HG03095 (cell line): ENCODE measurements around the gene MRPL11.

ENCODE experiments used
- ATAC-seq: cut with Tn5 transposase; IDR thresholded peaks from one replicate; pipeline ENCODE4 v1.9.1; 2021; ENCODE audit warnings: moderate library complexity; ENCODE audit not compliant: unreplicated experiment

The MRPL11 gene

DNA sequence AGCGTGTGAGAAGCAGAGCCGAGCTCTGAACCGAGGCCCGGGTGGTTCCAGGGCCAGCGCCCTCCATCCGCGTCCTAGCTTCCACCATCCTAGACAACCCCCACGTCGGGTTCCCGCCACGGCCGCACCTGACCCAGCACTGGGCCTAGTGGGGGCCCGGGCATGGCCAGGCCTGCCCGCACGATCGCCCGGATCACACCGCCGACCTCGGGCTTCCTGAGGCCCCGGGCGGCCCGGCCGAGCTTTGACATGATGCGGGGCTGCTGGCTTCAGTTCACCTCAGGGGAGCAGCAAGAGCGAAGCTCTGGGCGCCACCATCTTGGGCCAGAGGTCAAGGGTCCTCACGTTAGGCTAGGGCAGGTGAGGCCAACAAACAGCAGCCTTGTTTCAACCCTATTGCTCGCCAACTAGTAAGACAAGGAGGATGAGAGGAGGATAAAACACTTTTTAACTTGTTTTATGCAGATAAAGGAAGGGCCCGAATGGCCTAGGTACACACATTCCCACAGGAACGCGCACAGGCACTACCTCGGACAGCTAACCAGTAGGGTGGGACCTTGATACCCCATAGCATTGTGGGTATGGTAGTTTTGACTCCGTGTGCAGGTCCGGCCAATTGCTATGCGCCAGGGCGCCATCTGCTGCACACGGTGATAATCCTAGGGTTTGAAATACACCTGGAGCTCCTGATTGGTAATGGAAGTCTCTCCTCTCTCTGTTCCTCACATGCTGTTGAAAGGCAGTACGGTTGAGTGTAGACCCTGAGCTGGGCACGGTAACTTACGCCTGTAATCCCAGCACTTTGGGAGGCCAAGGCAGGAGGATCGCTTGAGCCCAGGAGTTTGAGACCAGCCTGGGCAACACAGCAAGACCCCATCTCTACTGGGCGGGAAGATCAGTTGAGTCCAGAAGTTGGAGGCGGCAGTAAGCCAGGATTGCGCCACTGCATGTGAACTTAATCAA is at the start of gene MRPL11:
Gene MRPL11 (minus strand): TSS at position 345 of the 963 bp plus-strand sequence. CDS start 94 bp downstream, at position 251.
- peak; percentile 89 for ATAC-seq

DNA sequence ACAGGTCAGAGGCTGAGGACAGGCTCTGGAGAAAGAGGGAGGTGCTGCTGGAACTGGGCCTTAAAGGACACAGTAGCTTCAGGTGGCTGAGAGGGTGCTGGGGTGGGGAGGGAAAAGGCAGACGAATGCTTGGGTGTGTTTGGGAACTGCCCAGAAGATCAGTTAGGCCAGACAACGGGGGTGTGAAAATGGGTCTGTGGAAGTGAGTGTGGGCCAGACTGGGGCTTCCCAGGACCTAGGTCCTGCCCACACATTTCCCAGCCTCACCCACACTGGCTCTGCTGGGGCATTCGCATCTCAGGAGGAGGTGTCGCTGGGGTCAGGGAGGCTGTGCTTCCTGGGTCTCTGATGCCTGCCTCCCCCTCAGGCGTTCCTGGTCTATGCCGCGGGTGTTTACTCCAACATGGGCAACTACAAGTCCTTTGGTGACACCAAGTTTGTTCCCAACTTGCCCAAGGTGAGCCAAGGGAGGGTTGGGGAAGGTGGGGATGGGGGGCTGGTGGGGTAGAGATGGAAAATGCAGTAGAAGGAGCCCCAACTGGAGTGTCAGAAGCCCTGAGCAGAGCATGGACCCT is 46.2 kb upstream of the MRPL11 start:
- ATAC-seq, result no peak

DNA sequence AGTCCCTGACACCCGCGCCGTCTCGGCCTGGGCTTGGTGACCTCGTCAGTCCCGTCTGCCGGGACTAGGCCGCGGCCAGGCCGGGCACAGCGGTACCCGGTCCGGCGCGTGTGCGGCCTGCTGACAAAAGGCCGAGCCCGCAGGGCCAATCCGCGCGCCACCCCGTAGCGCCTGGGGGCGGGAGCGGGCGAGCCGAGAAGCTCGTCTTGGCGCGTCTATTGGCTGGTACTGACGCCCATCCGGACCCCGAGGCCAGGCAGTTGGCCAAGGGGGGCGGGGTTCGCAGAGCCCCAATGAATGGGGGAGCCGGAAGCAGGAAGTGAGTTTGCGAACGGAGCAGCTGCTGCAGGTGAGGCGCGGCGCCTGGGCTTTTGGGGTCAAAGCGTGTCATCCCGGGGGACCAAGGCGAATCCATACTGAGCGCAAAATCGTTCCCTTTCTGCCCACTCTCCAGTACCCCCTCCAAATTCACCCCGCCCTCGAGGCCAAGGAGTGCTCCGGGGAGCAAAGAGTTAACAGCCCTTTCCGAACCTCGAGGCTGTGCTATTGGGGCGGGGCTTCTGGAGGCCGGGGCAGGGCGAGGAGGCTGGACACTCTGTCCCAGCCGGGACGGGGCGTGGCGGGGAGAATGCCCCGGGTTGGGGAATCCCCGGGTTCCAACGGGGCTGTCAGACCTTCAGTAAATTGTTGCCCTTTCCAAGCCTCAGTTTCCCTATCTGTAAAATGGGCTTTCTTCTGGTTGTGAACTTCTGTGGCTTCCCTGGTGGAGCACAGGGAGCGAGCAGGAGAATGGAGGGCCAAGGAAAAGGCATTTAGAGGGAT is 41.7 kb upstream of the MRPL11 start, which contains the start of gene DPP3:
Gene DPP3 (plus strand): TSS at position 318 of the 822 bp plus-strand sequence. CDS start 1,767 bp downstream, outside the sequence.
- peak; percentile 81 for ATAC-seq

DNA sequence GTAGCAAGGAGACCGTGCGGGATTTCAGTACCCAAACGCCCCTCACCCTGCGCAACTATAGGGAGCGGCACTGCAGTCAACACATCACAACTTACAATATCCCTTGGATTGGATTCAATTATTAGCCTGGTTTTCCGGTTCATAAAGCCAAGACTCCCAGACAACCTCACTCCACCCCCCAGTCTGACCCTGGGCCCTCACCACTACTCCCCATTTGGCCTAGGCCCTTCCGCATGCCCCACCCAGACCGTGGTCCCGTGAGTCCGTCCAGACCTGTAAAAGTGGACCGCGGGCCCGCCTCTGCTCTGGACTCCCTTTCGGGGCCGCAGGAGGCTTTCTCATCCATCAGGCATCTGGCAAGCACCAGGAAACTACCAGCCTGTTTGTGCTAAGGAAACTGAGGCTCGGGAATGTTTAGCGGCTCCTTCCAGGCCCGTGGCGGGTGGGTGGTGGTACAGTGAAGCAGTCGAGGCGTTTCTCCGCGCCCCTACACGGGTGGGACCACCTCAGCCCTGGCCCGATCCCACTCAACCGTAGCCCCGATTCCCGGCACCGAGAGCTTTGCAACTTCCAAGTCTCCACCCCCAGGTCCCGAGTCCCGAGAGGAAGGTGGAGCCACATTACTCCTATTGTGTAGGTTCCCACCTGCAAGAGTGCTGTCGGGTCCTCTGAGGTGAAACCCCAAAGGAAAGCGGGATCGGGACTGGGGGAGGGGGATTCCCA is 40.9 kb upstream of the MRPL11 start:
- ATAC-seq, result no peak

DNA sequence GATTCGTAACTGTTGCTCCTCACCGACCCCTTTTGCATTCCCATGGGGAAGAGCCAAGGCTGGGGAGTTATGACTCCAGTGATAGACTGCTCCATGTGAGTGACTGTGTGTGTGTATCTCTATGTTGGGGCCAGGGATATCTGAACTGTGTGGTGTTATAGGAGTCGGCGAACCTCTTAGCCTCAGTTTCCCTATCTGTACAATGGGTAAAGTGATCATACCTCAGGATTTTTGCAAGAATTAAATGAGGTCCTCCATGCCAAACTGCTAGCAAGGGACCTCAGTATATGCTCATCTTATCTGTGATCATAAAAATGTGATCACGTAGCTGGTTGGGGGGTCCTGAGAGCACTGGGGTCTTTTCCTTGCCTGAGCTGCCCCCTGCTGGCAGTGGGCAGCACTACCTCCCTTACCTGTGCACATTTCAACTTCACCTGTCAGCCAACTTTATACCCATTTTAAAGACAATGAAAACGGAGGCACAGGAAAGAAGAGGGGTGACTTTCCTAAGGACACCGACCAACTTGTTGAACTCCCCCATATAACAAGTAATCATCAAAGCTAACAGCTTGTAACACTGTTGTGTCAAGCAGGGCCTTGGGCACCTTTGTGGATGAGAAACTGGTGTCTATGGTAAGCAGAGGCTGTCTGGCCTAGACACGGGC is 40.2 kb upstream of the MRPL11 start:
- ATAC-seq, result no peak

DNA sequence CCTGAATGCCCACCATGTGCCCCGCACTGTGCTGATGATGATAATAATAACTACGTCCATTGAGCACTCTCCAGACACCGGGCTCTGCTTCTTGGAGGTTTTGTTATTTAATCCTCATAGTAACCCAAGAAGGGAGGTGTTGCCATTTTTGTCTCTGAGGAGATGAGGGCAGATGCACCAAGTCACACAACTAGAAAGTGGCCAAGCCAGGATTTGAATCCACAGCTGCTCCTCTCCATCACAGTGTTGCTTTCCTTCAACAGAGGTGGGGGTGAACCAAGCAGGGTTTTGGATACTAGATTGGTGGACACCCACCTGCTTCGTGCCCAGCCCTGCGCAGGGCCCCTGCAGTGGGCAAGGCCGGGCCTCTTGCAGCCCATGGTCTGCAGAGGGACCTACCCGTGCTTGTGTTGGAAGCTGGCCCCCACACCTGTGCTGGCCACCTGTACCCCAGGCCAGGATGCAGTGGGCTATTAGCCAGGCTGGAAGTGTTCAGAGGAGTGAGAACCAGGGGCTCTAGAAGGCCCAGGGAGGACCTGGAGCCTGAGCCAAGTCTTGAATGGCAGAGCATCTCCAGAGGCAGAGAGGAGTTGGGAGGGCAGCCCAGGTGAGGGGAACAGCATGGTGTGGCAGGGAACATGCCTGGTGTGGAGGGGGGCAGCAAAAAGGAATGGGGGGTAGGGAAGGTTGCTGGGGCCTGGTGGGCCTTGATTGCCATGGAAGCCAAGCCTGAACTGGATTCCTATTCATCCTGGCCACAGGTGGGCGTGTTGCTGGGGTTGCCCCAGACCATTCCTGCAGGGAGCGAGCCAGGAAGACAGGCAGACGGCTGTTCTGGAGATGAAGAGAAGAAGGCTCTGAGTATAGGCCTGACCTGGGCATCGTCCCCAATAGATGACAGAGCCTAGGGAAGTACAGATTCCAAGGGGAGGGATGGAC is 38.9 kb upstream of the MRPL11 start:
- ATAC-seq, result no peak

DNA sequence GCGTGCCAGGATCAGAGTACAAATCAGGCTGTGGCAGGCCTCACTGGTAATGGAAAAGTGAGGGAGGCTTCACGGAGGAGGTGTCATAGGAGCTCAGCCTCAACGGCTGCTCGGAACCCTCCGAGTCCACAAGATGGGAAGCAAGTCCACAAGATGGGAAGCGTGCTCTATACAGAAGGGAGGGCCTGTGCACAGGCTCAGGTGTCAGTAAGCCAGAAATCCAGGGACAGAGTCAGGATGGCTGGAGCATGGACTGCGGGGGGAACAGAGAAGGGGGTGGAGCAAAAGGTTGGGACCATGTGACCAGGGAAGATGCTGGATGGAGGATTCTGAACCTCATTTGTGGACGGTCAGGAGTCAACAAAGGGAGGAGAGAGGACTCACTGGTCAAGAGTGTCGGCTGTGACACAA is 38.2 kb upstream of the MRPL11 start:
- no peak for ATAC-seq

DNA sequence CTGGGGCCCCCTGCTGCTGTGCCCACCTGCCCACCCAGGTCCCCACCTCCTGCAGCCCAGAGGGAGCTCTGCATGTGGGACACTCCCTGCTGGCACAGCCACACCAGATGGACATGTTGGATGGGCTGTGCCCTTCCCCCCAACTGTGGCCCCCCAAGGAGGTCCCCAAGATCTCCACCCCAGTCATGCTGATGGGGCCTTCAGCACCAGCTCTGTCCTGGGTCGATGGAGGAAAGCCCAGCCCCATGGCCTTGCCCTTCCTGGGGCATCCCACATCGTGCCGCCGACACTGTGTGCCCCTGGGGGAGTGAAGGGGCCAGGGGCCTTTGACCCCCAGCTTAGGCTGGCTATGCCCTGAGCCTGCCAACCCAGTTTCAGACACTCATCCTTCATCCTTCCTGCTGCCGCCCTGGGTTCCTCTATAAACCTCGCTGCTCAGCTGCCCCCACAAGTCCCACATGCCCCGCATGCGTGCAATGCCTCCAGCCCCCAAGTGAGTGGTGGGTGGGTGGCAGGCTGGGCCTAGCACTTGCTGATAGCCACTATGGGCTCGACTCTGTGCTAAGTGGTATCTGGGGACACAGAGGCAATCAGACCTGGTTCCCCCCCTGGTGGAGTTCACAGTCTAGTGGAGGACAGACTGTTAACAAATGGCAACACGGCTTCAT is 37.7 kb upstream of the MRPL11 start:
- no peak for ATAC-seq

DNA sequence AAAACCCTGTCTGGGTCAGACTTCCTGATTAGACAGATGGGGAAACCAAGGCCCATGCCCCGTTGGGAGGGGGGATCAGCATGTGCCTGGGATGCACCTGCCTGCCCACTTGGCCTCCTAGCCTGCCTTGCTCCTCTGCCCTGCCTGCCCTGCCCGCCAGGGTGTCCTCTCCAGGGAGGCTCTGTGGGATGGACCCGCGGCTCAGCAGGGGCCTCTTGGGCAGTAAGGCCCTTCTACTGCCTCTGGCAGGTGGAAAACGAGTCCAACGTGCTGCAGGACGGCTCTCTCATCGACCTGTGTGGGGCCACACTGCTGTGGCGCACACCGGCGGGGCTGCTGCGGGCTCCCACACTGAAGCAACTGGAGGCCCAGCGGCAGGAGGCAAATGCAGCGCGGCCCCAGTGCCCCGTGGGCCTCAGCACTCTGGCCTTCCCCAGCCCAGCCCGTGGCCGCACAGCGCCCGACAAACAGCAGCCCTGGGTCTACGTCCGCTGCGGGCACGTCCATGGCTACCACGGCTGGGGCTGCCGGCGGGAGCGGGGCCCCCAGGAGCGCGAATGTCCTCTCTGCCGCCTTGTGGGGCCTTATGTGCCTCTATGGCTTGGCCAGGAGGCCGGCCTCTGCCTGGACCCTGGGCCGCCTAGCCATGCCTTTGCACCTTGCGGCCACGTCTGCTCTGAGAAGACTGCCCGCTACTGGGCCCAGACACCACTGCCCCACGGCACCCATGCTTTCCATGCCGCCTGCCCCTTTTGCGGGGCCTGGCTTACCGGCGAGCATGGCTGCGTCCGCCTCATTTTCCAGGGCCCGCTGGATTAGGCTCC is 36.9 kb upstream of the MRPL11 start:
- no peak for ATAC-seq

DNA sequence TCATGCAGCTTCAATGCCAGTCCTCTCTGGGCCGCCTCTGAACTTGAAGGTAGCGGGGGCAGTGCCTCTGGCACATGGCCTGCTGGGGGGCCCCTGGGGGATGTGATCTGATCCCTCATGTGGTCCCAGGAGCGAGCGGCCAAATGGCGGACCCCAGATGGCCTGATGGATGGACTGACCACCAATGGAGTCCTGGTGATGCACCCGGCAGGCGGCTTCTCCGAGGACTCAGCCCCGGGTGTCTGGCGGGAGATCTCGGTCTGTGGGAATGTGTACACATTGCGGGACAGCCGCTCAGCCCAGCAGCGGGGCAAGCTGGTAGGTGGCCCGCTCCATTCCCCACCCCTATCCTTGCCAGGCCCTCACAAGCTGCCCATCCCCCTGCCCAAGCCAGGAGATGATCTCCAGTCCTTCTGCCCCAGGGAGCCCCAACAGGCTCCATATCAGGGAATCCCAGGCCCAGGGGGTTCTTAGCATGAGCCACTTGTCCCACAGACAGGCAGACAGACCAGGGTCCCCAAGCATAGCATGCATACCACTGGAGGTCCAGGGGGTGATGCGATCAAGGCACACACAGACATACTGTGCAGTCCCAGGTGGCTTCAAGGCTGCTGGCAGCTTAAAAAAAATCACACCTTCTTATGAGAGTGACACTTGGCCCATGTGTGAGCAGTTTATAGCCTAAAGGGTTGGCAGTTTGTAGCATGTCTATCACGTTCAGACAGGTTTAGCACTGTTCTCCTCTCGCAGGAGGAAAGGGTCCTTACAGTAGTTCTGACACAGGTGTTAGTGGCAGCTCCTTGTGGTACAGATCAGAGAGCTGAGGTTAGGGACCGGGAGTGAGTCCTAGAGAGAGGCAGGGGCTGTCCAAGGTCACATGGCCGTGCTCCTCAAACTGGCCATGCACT is 35.2 kb upstream of the MRPL11 start:
- ATAC-seq, result no peak

DNA sequence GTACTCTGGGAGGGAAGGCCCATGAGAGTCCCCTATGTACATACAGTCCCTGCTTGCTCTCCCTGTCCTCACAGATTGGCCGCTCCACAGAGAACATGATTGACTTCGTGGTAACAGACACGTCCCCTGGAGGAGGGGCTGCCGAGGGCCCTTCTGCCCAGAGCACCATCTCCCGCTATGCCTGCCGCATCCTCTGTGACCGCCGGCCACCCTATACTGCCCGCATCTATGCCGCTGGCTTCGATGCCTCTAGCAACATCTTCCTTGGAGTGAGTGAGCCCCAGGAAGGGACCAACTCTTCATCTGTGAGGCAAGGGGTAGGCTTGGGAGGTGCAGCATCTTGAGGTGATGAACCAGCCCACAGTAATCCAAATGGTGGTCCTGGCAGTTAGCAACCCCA is 34.5 kb upstream of the MRPL11 start:
- ATAC-seq, result no peak

DNA sequence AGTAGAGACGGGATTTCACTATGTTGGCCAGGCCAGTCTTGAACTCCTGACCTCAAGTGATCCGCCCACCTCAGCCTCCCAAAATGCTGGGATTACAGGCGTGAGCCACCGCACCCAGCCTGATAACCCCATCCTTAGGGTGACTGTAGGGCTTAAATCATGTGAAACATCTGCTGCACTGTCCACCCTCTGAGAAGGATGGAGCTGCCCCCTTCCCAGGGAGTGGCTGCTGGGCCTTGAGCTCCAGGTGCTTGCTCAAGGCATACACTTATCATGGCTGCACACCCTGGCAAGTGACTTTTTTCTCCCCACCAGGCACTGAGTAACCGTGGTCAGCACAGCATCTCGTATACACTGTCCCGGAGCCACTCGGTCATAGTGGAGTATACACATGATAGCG is 33.4 kb upstream of the MRPL11 start:
- ATAC-seq, result no peak

DNA sequence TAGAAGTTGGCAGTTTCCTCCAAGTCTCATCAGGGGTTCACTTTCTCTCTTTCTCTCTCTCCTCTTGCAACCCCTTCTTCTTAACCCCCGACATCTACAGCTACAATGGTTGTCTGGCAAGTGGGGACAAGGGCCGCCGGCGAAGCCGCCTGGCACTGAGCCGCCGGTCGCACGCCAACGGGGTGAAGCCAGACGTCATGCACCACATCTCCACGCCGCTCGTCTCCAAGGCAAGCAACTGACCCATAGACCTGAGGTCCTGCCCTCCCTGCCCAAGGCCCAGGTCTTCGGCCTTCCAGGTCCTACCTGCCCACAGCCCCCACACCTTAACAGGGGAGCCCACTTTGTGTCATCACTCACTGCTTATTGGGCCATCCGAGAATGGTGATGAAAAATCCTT is 32.5 kb upstream of the MRPL11 start:
- ATAC-seq, result no peak

DNA sequence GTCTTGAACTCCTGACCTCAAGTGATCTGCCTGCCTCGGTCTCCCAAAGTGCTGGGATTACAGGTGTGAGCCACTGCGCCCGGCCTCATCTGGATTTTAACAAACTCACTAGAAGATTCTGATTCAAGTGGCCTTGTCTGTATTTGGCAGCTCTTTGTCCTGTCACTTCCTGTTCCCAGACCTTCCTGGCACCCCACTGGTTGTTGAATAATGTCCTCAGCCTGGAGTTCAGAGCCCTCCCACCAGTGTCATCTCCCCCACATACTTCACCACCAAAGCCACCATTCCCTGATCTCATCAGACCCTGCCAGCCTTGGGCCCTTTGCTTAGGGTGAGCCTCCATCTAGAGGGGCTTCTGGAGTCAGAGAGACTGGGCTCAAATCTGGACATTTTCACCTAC is 31.4 kb upstream of the MRPL11 start:
- ATAC-seq, result no peak

DNA sequence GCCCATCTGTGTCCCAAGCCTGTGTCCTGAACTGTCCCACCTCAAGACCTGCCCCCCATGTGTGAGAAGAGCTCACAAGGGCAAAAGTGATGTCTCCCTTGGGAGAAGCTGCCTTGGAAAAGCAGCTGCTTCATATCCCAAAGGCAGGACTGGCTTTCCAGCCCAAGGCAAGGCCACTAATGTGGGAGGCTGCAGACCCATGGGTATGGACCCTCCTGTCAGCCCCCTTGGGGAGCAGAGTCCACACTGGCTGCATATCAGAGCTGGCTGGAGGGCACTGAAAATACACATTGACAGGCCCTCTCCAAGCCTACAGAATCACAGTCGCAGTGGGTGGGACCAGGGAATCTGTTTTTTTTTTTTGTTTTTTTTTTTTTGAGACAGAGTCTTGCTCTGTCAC is 30.8 kb upstream of the MRPL11 start:
- no peak for ATAC-seq

DNA sequence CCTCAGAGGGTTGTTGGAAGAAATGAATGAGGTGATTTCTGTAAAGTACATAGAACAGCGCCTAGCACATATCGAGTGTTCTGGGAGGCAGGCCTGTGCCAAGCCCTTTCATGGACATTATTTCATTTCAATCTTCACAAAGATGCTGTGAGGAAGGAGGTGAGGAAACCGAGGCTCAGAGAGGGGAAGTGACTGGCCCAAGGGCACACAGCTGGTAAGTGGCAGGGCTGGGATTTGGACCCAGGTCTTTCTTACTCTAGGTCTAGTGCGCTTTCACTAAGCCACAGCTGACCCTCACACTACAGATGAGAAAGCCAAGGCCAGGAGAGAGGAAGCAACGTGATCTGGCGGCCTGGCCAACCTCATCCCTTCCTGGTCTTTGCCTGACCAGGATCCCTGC is 30.0 kb upstream of the MRPL11 start:
- ATAC-seq, result no peak

DNA sequence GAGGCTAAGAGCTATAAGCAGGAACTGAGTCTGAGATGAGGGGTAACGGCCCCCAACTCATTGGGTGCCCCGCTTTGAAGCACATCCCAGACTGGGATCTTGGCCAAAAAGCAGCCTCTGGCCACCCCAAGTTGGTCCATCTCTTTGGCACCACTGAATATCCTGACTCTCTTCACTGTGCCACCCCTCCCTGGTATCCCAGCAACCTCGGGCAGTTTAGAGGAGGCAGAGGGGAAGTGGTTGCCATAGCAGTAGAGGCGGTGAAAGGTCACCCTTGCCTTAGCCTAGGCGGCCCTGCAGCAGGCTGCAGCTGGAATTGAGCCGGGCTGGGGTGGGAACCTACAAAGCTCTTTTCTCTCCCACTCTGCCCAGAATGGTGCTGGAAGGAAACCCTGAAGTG is 29.1 kb upstream of the MRPL11 start:
- no peak for ATAC-seq
